ENCODE results near the gene NDUFA3. TPM values are rescaled to one million over a fixed set of nuclear protein-coding genes. Genes with fewer than 3 reads are reported as not detected.
A peak's percentile ranks its signal among the peaks of the same experiment; 100 is the strongest.

Gene NDUFA3
- total RNA-seq, 1 experiment from 2014 or later = 113 TPM

DNA sequence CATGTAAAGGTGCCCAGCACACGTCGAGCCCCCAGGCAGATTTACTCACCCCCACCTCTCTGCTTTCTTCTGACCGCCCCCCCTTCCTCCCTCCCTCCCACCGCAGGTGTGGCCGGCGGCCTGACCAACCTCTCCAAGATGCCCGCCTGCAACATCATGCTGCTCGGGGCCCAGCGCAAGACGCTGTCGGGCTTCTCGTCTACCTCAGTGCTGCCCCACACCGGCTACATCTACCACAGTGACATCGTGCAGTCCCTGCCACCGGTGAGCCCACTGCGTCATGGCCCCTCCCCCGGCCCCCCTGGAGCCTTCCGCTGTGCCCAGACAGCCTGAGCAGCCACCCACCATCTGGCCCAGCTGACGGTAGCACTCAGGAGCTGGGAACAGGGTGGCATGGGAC, 21.7 kb downstream of the NDUFA3 start:
- Histone ChIP-seq H3K36me3 (replicated peaks; ENCODE audit: control insufficient read depth, insufficient read depth, low read length) (peaks cover 30% of the 10 kb centered on the region), H3K27me3 (ENCODE audit: control insufficient read depth, insufficient read depth, low read length) (no peaks in the 10 kb centered on the region), H3K4me3 (ENCODE audit: insufficient read depth, low read depth, low read length) (no peak overlapping the region)
- peak; percentile 55 for DNase-seq

DNA sequence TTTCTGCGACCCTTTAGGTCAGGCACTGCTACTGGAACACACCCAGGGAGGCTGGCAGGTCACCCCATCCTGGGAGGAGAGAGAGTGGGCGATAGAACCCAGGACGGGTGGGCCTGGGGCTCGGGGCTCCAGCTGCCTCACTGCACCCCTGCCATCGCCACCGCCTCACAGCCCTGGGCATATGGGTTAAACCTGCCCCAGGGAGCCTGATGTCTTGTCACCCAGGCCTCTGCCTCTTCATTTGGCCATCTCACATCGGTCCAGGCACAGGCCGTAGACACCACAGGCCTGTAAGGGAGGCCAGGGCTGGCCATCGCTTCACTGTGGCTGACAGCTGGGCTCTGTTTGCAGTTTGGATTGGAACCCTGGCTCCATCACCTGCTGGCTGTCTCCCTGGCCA, 23.1 kb downstream of the NDUFA3 start:
- H3K36me3 ChIP-seq (replicated peaks; ENCODE audit: control insufficient read depth, insufficient read depth, low read length) = peaks cover 34% of the 10 kb centered on the region
- no peak for DNase-seq
- H3K4me3 ChIP-seq (ENCODE audit: insufficient read depth, low read depth, low read length) = no peak overlapping the region
- H3K27me3 ChIP-seq (ENCODE audit: control insufficient read depth, insufficient read depth, low read length) = no peaks in the 10 kb centered on the region

DNA sequence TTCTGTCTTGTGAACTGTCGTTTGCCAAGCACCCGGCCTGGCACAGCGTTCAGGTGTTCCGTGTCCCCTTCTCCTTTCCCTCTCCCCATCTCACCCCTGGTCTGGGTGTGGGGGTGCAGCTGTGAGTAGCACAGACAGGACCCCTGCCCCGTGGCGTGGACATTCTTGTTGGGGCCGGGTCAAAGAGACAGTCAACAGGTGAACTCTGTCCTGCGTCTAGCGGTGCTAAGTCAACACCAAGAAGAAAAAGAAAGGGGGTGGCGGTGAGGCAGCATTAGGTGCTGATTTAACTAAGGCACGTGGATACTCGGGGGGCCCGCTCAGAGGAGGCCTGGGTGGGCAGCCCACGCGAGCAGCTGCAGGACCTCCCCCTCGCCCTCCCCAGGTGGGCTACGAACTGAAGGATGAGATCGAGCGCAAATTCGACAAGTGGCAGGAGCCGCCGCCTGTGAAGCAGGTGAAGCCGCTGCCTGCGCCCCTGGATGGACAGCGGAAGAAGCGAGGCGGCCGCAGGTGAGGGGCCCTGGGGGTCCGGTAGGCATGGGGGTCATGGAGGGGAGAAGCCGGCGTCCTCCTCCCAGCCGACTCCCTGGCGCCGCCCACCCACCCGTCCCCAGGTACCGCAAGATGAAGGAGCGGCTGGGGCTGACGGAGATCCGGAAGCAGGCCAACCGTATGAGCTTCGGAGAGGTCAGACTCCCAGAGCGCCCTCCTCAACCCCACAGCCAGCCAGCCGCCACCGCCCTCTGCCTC, 25.2 kb downstream of the NDUFA3 start:
- DNase-seq = peak; percentile 52
- no peaks in the 10 kb centered on the region for H3K27me3 ChIP-seq (ENCODE audit: control insufficient read depth, insufficient read depth, low read length)
- peaks cover 28% of the 10 kb centered on the region for H3K36me3 ChIP-seq (replicated peaks; ENCODE audit: control insufficient read depth, insufficient read depth, low read length)
- H3K4me3 ChIP-seq (ENCODE audit: insufficient read depth, low read depth, low read length) = no peak overlapping the region

DNA sequence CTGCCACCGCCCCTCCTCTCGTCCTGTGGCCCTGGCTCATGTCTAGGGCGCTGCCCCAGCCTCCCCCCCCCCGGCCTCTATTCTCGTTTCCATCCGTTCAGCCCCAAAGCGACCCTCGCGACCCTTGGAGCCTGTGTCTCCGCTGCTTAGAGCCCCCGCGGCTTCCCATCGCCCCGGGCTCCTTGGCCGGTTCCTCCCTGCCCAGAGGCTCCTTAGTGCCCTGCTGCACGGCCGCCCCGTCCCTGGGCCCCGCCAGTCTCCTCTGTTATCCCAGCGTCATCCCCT, 25.7 kb downstream of the NDUFA3 start:
- peaks cover 23% of the 10 kb centered on the region for H3K36me3 ChIP-seq (replicated peaks; ENCODE audit: control insufficient read depth, insufficient read depth, low read length)
- no peaks in the 10 kb centered on the region for H3K27me3 ChIP-seq (ENCODE audit: control insufficient read depth, insufficient read depth, low read length)
- no peak overlapping the region for H3K4me3 ChIP-seq (ENCODE audit: insufficient read depth, low read depth, low read length)
- no peak for DNase-seq

DNA sequence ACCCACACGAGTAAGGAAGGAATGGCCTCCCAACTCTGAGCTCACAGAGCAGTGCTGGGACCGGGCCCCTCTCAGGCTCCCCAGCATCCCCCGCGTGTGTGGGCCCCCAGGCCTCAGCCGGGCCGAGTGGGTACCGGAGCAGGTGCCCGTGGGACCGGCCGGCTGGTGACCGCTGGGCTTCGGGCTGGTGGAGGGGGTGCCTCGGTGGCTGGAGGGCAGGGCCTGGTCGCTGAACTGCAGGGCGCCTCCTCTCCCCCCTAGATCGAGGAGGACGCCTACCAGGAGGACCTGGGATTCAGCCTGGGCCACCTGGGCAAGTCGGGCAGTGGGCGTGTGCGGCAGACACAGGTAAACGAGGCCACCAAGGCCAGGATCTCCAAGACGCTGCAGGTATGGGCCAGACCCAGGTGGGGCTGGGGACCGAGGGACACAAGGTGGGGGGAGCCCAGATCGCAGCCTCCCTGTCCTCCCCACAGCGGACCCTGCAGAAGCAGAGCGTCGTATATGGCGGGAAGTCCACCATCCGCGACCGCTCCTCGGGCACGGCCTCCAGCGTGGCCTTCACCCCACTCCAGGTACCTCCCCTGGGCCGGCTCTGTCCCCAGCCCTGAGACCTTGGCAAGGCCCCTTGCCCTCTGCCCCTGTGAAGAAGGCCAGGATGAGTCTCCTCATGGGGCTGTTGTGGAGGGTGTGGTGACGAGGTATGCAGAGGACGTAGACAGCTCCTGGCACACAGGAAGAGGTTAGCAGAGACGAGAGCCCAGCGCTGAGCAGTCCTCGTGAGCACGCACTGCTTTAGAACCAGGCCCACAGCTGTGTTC, 26.4 kb downstream of the NDUFA3 start:
- Histone ChIP-seq H3K4me3 (ENCODE audit: insufficient read depth, low read depth, low read length) (no peak overlapping the region), H3K36me3 (replicated peaks; ENCODE audit: control insufficient read depth, insufficient read depth, low read length) (peaks cover 21% of the 10 kb centered on the region), H3K27me3 (ENCODE audit: control insufficient read depth, insufficient read depth, low read length) (no peaks in the 10 kb centered on the region)
- DNase-seq = no peak

DNA sequence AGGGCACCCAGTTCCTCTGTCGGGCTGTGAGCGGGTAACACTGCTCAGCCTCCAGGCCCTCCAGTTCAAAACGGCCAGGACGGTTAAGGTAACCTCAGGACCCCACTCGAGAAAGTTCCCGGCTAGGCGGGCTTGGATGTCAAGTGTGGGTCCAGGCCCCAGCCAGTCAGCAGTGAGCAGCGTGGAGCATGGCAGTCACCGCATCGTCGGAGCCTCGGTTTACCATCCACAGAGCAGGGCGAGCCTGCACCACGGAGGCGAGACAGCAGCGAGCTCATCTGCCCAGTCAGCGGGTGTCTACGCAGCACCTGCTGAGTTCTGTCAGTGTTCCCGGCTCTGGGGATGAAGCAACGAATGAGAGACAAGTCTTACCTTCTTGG, 27.0 kb downstream of the NDUFA3 start:
- no peaks in the 10 kb centered on the region for H3K27me3 ChIP-seq (ENCODE audit: control insufficient read depth, insufficient read depth, low read length)
- H3K4me3 ChIP-seq (ENCODE audit: insufficient read depth, low read depth, low read length) = no peak overlapping the region
- H3K36me3 ChIP-seq (replicated peaks; ENCODE audit: control insufficient read depth, insufficient read depth, low read length) = peaks cover 19% of the 10 kb centered on the region
- DNase-seq = no peak

DNA sequence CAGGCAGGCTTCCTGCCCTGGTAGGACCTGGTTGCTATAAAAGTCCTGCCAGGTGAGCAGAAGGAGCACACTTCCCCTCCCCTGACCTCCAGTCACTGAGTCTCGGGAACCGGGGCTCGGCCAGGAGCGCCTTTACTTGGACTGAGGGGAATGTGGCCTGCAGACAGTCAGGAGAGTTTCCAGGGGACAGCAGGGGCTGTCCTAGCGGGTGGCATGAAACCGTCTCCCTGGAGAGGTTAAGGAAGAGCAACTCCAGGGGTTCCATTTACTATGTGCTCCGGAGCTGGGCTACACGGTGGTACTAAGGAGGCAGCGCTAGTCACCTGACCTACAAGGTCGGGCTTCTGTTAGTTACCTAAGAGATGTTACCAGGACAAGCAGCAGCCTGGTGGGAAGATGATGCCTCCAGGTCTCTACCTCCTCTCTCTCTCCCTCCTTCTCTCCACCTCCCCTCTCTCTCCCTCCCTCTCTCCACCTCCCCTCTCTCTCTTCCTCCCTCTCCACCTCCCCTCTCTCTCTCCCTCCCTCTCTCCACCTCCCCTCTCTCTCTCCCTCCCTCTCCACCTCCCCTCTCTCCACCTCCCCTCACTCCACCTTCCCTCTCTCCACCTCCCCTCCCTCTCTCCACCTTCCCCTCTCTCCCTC, 30.8 kb downstream of the NDUFA3 start:
- Histone ChIP-seq H3K36me3 (replicated peaks; ENCODE audit: control insufficient read depth, insufficient read depth, low read length) (peaks cover 9% of the 10 kb centered on the region), H3K27me3 (ENCODE audit: control insufficient read depth, insufficient read depth, low read length) (no peaks in the 10 kb centered on the region), H3K4me3 (ENCODE audit: insufficient read depth, low read depth, low read length) (no peak overlapping the region)
- DNase-seq = no peak

DNA sequence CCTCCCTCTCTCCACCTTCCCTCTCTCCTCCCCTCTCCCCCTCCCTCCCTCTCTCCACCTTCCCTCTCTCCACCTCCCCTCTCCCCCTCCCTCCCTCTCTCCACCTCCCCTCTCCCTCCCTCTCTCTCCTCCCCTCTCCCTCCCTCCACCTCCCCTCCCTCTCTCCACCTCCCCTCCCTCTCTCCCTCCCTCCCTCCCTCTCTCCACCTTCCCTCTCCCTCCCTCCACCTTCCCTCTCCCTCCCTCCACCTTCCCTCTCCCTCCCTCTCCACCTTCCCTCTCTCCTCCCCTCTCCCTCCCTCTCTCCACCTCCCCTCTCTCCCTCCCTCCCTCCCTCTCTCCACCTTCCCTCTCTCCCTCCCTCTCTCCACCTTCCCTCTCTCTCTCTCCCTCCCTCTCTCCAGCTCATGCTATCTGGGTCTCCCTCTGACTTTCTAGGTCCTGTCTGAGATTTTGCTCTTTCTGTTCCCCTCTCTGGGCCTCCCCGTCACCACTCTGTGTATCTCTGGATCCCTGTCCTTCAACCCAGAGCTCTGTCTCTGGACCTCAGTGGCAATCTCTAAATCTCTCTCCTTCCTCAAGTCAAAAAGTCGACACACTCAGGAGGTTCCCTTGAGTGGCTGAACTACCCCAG, 31.4 kb downstream of the NDUFA3 start:
- Histone ChIP-seq H3K27me3 (ENCODE audit: control insufficient read depth, insufficient read depth, low read length) (no peaks in the 10 kb centered on the region), H3K36me3 (replicated peaks; ENCODE audit: control insufficient read depth, insufficient read depth, low read length) (peaks cover 9% of the 10 kb centered on the region), H3K4me3 (ENCODE audit: insufficient read depth, low read depth, low read length) (no peak overlapping the region)
- DNase-seq = no peak

DNA sequence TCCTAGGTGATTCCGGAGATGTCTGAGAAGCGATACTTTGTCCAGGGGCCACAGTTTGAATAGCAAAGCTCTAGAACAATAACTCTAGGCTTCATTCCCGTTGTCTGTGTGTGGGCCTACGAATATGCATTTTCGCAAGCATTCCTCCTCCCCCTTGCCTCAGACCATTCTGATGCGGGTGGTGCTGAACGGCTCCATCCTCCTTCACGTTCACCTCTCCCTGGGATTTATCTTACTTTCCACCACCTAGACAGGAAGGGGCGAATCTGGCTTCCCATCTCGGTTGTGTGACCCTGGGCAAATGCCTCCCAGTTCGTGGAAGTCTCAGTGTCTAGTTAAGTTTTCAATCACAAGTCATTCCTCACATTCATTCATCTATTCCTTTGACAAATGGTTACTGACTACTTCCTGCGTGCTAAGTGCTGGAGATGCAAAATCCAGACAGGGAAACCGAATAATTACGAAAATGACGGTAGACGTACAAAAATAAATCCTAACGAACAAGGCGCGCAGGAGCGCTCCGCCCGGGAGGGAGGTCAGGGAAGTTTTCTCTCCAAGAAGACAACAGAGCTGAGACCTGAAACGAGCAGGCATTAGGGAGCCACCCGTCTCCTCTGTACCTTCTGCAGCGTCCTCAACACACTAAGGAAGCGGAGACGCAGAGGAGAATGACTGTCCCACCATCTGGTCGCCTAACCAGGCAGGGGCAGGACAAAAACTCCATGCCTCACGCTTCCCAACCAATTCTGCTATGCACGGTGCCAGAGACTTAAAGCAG, 33.6 kb downstream of the NDUFA3 start:
- no peaks in the 10 kb centered on the region for H3K27me3 ChIP-seq (ENCODE audit: control insufficient read depth, insufficient read depth, low read length)
- peaks cover 3% of the 10 kb centered on the region for H3K36me3 ChIP-seq (replicated peaks; ENCODE audit: control insufficient read depth, insufficient read depth, low read length)
- DNase-seq = no peak
- peak overlapping the region; percentile 60 for H3K4me3 ChIP-seq (ENCODE audit: insufficient read depth, low read depth, low read length)

DNA sequence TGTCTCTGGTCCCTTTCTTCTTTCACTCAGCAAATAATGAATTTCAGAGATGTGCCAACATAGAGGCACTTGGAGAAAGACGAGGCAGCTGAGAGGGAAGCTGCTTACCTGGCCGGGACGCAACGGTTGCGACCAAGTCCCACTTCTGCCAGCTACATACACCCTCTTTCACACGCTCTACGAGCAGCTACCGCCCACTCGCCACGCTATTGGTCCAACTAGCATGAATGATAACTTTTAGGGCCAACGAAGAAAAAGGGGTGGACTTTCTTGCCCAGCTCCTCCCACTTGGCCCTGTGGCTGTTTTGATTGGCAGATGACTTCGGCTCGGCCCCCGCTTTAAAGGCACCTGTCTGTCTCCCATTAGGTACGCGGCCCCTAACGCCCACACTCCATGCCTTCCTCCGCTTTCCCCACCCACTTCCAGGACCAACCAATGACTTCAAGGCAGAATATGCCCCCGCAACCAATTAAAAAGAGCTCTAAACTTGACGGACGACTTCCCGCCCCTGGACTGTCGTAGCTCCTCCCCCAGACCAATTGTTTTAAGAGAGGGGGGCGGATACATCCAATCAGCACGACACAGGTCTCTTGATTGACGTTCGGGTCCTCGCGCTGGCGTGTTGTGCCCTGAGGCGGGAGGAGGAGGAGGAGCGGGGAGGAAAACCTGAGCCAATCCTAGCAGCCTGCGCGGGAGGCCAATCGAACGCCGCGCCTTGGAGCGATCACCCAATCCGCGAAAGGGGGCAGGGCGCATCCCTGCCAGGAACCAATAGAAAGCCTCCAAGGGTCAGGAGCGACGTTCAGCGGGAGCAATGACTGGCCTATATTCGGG, 34.4 kb downstream of the NDUFA3 start:
- DNase-seq = peak; percentile 99
- Histone ChIP-seq H3K36me3 (replicated peaks; ENCODE audit: control insufficient read depth, insufficient read depth, low read length) (peaks cover 2% of the 10 kb centered on the region), H3K4me3 (ENCODE audit: insufficient read depth, low read depth, low read length) (peak overlapping the region; percentile 86), H3K27me3 (ENCODE audit: control insufficient read depth, insufficient read depth, low read length) (no peaks in the 10 kb centered on the region)

DNA sequence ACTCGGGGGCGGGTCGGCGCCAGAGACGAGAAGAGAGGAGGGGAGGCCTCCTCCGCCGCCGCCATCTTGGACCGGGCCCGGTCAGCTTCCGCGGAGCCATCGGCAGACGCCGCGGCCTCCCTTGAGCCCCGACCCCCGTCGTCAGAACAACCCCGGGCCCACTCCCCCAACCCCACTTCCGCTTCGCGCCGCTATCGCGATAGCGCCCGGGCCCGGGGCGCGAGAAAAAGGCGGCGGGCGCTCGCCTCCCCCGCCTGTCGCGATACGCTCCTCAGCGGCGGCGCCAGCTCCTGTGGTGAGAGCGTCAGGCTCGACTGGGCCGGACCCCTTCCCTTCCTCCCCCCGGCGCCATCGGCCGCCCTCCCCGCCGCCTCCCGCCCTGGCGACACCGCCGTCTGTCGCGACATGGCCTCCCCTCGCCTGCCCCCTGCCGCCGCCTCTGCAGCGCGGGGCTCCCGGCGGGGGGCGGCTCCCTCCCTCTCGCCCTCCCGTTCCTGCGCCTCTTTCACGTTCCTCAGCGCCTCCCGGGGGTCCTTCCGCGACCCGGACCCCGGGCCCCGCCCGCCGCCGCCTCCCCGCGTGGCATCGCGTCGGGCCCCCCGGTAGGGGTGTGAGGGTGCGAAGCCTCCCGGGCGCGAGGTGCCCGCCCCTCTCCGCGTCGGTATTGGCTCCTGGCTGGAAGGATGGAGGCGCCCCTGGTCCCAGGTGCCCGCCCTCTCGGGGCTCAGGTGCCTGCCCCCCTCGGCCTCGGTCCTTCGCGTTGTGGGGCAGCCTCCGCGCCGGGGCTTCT, 35.2 kb downstream of the NDUFA3 start, which contains the start of gene CNOT3:
CNOT3 (plus strand) TSS at position 64 of the 790 bp plus-strand sequence. CDS start 5,217 bp downstream, outside the sequence.
- Histone ChIP-seq H3K4me3 (ENCODE audit: insufficient read depth, low read depth, low read length) (peak within 1 kb of the TSS; percentile 86), H3K36me3 (replicated peaks; ENCODE audit: control insufficient read depth, insufficient read depth, low read length) (peaks cover 9% of the 10 kb centered on the region), H3K27me3 (ENCODE audit: control insufficient read depth, insufficient read depth, low read length) (no peaks in the 10 kb centered on the region)
- peak; percentile 89 for DNase-seq

DNA sequence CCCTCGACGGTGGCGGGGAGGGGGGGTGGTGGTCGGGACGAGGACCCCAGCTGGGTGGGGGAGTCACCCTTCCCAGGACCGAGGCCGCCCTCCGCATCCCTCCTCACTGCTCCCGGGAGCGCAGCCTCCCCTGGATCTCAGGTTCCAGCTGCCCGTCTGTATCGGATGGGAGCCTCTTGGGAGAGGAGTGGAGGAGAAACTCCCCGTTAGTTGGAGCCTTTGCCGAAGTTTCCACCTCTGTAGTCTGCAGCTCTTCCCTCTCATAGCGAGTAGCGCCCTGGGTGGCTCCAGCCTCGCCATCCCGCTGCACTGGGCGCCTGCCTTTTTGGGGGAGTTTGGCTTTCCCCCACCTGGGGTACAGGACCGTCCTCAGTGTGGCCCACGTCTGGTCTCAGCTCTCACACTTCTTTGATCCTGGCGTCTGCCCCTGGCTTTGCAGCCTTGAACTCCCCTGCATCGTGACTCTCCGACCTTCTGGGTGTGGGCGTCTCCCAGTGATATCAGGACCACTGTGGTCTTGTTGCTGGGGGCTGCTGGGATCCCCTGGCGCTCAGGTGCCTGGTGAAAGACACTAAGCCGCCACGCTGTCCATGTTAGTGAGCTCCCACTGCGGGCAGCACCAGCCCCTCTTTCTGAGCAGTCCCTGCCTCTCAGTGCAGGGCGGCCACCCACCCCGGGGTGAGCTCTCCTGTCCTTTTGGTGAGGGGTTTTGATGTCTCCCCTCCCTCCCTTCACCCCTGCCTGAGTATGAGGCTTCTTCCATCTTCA, 36.0 kb downstream of the NDUFA3 start:
- H3K36me3 ChIP-seq (replicated peaks; ENCODE audit: control insufficient read depth, insufficient read depth, low read length) = peaks cover 15% of the 10 kb centered on the region
- DNase-seq = no peak

More for the DNA sequence above, 36.0 kb downstream of the NDUFA3 start:
- no peaks in the 10 kb centered on the region for H3K27me3 ChIP-seq (ENCODE audit: control insufficient read depth, insufficient read depth, low read length)
- peak overlapping the region; percentile 86 for H3K4me3 ChIP-seq (ENCODE audit: insufficient read depth, low read depth, low read length)
